HL-60 (cell line): ENCODE data around the gene ARHGAP24.

ENCODE experiments used
- DNase-seq, 2 experiments: peaks; one replicate each; pipeline ENCODE4 v3.0.0-alpha.2; 2010 to 2020; ENCODE audit warnings: low read depth in 1 of 2, low spot score in 1 of 2
- H3K27ac ChIP-seq: fragments of 250-450 bp; sonication (Bioruptor Pico); replicated peaks from 2 replicates; pipeline ENCODE4 v1.5.1; 2020; ENCODE audit warnings: mild to moderate bottlenecking, moderate library complexity
- H3K27me3 ChIP-seq: fragments of 250-450 bp; sonication (Bioruptor Pico); 2 replicates; pipeline ENCODE4 v1.5.1; 2021; ENCODE audit warnings: mild to moderate bottlenecking, moderate library complexity; ENCODE audit not compliant: insufficient read depth, poor library complexity, severe bottlenecking
- H3K4me3 ChIP-seq: replicated peaks from 2 replicates; pipeline ENCODE4 v1.5.1; 2011; ENCODE audit warnings: mild to moderate bottlenecking, control low read depth, low read length; ENCODE audit not compliant: insufficient read depth
- GABPA ChIP-seq: IDR thresholded peaks from 2 replicates; pipeline ENCODE4 v1.6.1; 2012; ENCODE audit warnings: low read depth
- POLR2AphosphoS5 ChIP-seq: IDR thresholded peaks from 2 replicates; pipeline ENCODE4 v1.6.1; 2012; ENCODE audit warnings: low read depth
- SPI1 ChIP-seq: IDR thresholded peaks from 2 replicates; pipeline ENCODE4 v1.6.1; 2012; ENCODE audit warnings: low read depth, mild to moderate bottlenecking, borderline replicate concordance
- TF ChIP-seq, protein P1 (sequence below): IDR thresholded peaks from 2 replicates; pipeline ENCODE4 v1.6.1; 2012; ENCODE audit warnings: low read depth; ENCODE audit not compliant: insufficient replicate concordance
- TF ChIP-seq, protein P2 (sequence below): IDR thresholded peaks from one replicate; pipeline ENCODE4 v1.5.1; 2011; ENCODE audit warnings: low read length, control low read depth, inconsistent platforms; ENCODE audit not compliant: insufficient read depth

The ARHGAP24 gene

DNA sequence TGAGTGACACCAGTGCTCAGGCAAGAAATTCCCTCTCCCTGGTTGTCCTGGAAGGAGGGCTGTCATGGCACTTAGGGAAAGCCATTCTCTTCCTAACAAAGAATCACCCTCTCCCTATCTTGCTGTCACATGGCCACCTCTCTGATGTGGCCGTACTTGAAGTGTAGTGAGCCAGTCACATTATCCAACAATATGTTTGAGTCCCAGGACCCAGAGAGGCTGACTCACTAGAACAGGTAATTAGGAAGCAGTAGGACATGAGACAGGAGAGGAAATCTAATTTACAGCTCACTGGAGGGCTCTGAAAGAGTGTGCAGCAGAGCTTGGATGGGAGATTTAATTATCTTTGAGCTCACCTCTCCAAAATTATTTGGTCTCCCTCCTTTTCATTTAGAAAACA lies 299.1 kb downstream of the ARHGAP24 start:
- Histone ChIP-seq H3K4me3 (no peak overlapping the region), H3K27ac (no peak overlapping the region), H3K27me3 (no peaks in the 10 kb centered on the region)
- TF ChIP-seq, protein P1, sequence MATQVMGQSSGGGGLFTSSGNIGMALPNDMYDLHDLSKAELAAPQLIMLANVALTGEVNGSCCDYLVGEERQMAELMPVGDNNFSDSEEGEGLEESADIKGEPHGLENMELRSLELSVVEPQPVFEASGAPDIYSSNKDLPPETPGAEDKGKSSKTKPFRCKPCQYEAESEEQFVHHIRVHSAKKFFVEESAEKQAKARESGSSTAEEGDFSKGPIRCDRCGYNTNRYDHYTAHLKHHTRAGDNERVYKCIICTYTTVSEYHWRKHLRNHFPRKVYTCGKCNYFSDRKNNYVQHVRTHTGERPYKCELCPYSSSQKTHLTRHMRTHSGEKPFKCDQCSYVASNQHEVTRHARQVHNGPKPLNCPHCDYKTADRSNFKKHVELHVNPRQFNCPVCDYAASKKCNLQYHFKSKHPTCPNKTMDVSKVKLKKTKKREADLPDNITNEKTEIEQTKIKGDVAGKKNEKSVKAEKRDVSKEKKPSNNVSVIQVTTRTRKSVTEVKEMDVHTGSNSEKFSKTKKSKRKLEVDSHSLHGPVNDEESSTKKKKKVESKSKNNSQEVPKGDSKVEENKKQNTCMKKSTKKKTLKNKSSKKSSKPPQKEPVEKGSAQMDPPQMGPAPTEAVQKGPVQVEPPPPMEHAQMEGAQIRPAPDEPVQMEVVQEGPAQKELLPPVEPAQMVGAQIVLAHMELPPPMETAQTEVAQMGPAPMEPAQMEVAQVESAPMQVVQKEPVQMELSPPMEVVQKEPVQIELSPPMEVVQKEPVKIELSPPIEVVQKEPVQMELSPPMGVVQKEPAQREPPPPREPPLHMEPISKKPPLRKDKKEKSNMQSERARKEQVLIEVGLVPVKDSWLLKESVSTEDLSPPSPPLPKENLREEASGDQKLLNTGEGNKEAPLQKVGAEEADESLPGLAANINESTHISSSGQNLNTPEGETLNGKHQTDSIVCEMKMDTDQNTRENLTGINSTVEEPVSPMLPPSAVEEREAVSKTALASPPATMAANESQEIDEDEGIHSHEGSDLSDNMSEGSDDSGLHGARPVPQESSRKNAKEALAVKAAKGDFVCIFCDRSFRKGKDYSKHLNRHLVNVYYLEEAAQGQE: no peak
- TF ChIP-seq POLR2AphosphoS5 (no peak), GABPA (no peak), SPI1 (no peak)
- TF ChIP-seq, protein P2, sequence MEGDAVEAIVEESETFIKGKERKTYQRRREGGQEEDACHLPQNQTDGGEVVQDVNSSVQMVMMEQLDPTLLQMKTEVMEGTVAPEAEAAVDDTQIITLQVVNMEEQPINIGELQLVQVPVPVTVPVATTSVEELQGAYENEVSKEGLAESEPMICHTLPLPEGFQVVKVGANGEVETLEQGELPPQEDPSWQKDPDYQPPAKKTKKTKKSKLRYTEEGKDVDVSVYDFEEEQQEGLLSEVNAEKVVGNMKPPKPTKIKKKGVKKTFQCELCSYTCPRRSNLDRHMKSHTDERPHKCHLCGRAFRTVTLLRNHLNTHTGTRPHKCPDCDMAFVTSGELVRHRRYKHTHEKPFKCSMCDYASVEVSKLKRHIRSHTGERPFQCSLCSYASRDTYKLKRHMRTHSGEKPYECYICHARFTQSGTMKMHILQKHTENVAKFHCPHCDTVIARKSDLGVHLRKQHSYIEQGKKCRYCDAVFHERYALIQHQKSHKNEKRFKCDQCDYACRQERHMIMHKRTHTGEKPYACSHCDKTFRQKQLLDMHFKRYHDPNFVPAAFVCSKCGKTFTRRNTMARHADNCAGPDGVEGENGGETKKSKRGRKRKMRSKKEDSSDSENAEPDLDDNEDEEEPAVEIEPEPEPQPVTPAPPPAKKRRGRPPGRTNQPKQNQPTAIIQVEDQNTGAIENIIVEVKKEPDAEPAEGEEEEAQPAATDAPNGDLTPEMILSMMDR: no peak
- no peak for DNase-seq

DNA sequence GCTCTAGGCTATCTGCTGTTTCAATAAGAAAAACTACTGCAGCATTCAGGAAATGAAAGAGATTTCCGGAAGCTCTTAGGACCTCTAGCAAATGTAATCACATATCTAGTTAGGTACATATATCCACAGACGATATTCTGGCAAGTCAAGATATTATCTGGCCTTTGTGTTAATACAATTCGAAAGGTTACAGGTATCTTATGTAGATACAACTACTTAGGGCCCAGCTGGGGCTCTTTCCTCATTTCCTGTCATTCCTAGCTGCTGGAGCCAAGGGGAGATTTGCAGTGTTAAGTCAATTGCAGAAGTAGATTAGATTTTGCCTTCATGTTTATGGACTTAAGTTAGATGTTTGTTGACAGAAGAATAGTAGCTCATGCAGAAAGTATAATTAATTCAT lies 299.5 kb downstream of the ARHGAP24 start:
- H3K4me3 ChIP-seq: no peak overlapping the region
- no peak overlapping the region for H3K27ac ChIP-seq
- H3K27me3 ChIP-seq: no peaks in the 10 kb centered on the region
- TF ChIP-seq POLR2AphosphoS5 (no peak), SPI1 (no peak)
- DNase-seq: no peak

DNA sequence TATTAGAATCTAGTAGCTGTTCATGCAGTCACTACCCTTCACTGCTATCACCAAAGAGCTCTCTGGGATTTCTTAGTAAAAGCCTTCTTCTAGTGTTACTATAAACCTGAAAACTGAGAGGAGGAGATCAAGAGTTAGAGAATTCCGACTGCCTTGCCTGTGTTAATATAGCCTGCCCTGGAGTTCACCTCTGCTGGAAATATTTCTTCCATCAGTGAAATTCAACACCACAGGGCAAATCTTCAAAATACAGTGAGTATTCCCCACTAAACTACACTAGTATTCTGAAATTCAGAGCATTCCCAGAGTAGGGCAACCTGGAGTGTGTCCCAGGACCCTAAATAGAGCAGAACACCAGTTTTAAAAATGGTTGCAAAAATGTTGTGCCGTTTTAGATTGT lies 301.1 kb downstream of the ARHGAP24 start:
- Histone ChIP-seq H3K4me3 (no peak overlapping the region), H3K27ac (no peak overlapping the region), H3K27me3 (no peaks in the 10 kb centered on the region)
- no peak for DNase-seq
- TF ChIP-seq, protein P2: no peak
- TF ChIP-seq GABPA (no peak), POLR2AphosphoS5 (no peak), SPI1 (no peak)
- TF ChIP-seq, protein P1: no peak

DNA sequence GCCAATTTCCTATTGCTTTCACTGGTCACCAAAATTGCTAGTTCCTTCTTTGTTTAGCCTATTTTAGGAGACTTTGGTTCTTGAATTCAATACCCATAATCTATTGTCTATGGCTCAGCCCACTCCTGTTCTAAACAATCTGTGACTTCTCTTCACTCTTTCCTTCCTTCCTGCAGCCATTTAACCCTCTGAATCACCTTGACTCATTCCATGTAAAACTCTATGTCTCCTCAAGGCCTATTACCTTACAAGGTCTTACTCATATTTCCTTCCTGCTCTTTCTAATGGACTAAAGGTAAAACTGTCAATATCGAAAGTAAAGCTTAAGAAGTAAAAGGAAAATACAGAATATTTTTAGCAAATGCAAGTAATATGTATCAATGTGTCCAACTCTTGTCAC lies 301.6 kb downstream of the ARHGAP24 start:
- no peak for TF ChIP-seq SPI1
- TF ChIP-seq, protein P2: no peak
- TF ChIP-seq, protein P1: no peak
- no peak for TF ChIP-seq GABPA
- TF ChIP-seq POLR2AphosphoS5: no peak
- Histone ChIP-seq H3K27me3 (no peaks in the 10 kb centered on the region), H3K4me3 (no peak overlapping the region), H3K27ac (no peak overlapping the region)
- DNase-seq: no peak
